H1 (cell line): ENCODE measurements around the gene P3H4. TPM values are rescaled to one million over a fixed set of nuclear protein-coding genes. Genes with fewer than 3 reads are reported as not detected.

Source experiments
- BRCA1 ChIP-seq: IDR thresholded peaks from 2 replicates; pipeline ENCODE4 v1.6.1; 2012; ENCODE audit warnings: low read depth, low read length, improper control_type of control experiment
- CREB1 ChIP-seq: IDR thresholded peaks from 2 replicates; pipeline ENCODE4 v1.6.1; 2012; ENCODE audit warnings: inconsistent platforms
- CTBP2 ChIP-seq: IDR thresholded peaks from 2 replicates; pipeline ENCODE4 v1.7.0; 2011; ENCODE audit warnings: borderline replicate concordance, mild to moderate bottlenecking, moderate library complexity, mixed read lengths, low read length; ENCODE audit not compliant: insufficient read depth, insufficient read length
- JUN ChIP-seq: IDR thresholded peaks from 2 replicates; pipeline ENCODE4 v1.6.1; 2011; ENCODE audit warnings: low read depth, mild to moderate bottlenecking, improper control_type of control experiment, low read length
- NANOG ChIP-seq: IDR thresholded peaks from 2 replicates; pipeline ENCODE4 v1.6.1; 2011; ENCODE audit warnings: low read length, low read depth, mild to moderate bottlenecking, inconsistent platforms; ENCODE audit not compliant: insufficient read depth, poor library complexity, severe bottlenecking
- RXRA ChIP-seq: IDR thresholded peaks from 2 replicates; pipeline ENCODE4 v1.6.1; 2011; ENCODE audit warnings: low read depth, mild to moderate bottlenecking, low read length, moderate library complexity; ENCODE audit not compliant: insufficient read depth
- SAP30 ChIP-seq: fragments of 300-600 bp; sonication (generic); IDR thresholded peaks from 2 replicates; pipeline ENCODE4 v1.7.1; 2012; ENCODE audit warnings: low read length, moderate library complexity, mild to moderate bottlenecking, inconsistent platforms; ENCODE audit not compliant: insufficient read depth, insufficient replicate concordance
- USF2 ChIP-seq: IDR thresholded peaks from 2 replicates; pipeline ENCODE4 v1.6.1; 2011; ENCODE audit warnings: low read length, improper control_type of control experiment
- polyA plus RNA-seq, 7 experiments: library from polyadenylated mRNA; depleted of rRNA in 3 of 7; stranded (reverse) in 5 of 7; unstranded in 2 of 7; fragments of >200 nt in 5 of 7; fragments of 200-250 nt in 2 of 7; gene quantifications; 1 replicate in 5 of 7; 2 replicates in 1 of 7; 4 replicates in 1 of 7; pipeline versions ENCODE4 v1.2.1 to v1.2.3, GENCODE V29; 2011 to 2013; ENCODE audit warnings: missing spikeins in 2 of 7, mixed read lengths in 2 of 7
- total RNA-seq: library from RNA; stranded (reverse); fragmentation: NEBNext Ultra II Directional; extraction: Animal tissue kit (Norgen Biotek cat#: 25700); gene quantifications from 2 replicates; pipeline ENCODE4 v1.2.1, GENCODE V29; 2021

P3H4 gene
- total and polyA plus RNA-seq, 2 of the 8 experiments (the other 6 are each of a cell fraction or from before 2014, with no cell fraction given): 23.4 to 26.7 TPM

- TF ChIP-seq RXRA (no peak), CTBP2 (no peak), NANOG (no peak), CREB1 (no peak), SAP30 (no peak), USF2 (no peak), JUN (no peak), BRCA1 (no peak)
Measured at GRCh38 chr17:41813699-41814124, 2.0 kb upstream of the P3H4 start (continued).
